HepG2 (cell line): Measurements from ENCODE around the gene C1orf21. TPM values are rescaled to one million over a fixed set of nuclear protein-coding genes. Genes with fewer than 3 reads are reported as not detected.

Experiments used
- ATAC-seq: fragments of 200-7000 bp; cut with Tn5 transposase; 3 replicates; pipeline ENCODE4 v1.9.1; 2020; ENCODE audit warnings: mild to moderate bottlenecking, moderate library complexity
- BruUV-seq: library from RNA; stranded (reverse); fragments of 400-500 nt; replicated peaks from 2 replicates; lab custom pipeline; 2021; lab: Mats Ljungman, UMichigan
- CTCF ChIA-PET: fragments of 300-600 bp; formaldehyde crosslinking; extraction: SDS; loops from one replicate; lab custom pipeline; 2021; ENCODE audit warnings: low total read pairs, inconsistent platforms, low intra/inter-chr PET ratio; lab: Yijun Ruan, JAX
- POLR2A ChIA-PET: fragments of 350-600 bp; sonication (Branson Sonifier 250); formaldehyde crosslinking; loops from one replicate; lab custom pipeline; 2020; ENCODE audit warnings: antibody characterized with exemption, inconsistent platforms; lab: Yijun Ruan, JAX
- DNase-seq: peaks from one replicate; pipeline ENCODE4 v3.0.0-alpha.2; 2015; ENCODE audit warnings: low spot score
- FAIRE-seq: peaks from 3 replicates; lab custom pipeline; 2011; peaks lifted over from hg19 to GRCh38; lab: Jason Lieb, UNC
- H2AFZ ChIP-seq: one replicate; pipeline ENCODE4 v1.6.1; 2011; ENCODE audit warnings: low read length, inconsistent platforms
- H3K27ac ChIP-seq: fragments of 300-600 bp; 3 replicates; pipeline ENCODE4 v1.8.0; 2011; ENCODE audit warnings: mixed run types, mild to moderate bottlenecking, mixed read lengths, low read length, inconsistent platforms; ENCODE audit not compliant: insufficient read depth; ENCODE audit errors: extremely low read length
- H3K27me3 ChIP-seq, 2 experiments: fragments of 200-600 bp in 1 of 2; 2 replicates in 1 of 2; 3 replicates in 1 of 2; pipeline versions ENCODE4 v1.6.0 to v1.8.0; 2011; ENCODE audit warnings: low read length in 2 of 2, mild to moderate bottlenecking in 2 of 2, moderate library complexity in 2 of 2, inconsistent platforms in 1 of 2; ENCODE audit not compliant: insufficient read depth in 2 of 2, control insufficient read depth in 1 of 2
- H3K36me3 ChIP-seq, 2 experiments: fragments of 200-600 bp in 1 of 2; replicated peaks in 1 of 2; 2 replicates in 1 of 2; 3 replicates in 1 of 2; pipeline versions ENCODE4 v1.5.1 to v1.8.0; 2011; ENCODE audit warnings: low read length in 2 of 2, inconsistent platforms in 1 of 2; ENCODE audit not compliant: insufficient read depth in 2 of 2, control insufficient read depth in 1 of 2
- H3K4me1 ChIP-seq: 2 replicates; pipeline ENCODE4 v1.5.1; 2012; ENCODE audit warnings: low read length, inconsistent platforms; ENCODE audit not compliant: insufficient read depth
- H3K4me2 ChIP-seq: 2 replicates; pipeline ENCODE4 v1.6.0; 2011; ENCODE audit warnings: low read depth, low read length, inconsistent platforms
- H3K4me3 ChIP-seq, 3 experiments: fragments of 200-600 bp in 1 of 3; sonication (generic), shearing (Covaris generic) in 1 of 3; replicated peaks in 1 of 3; 2 replicates each; pipeline ENCODE4 v1.5.1; 2011 to 2016; ENCODE audit warnings: low read length in 3 of 3, inconsistent platforms in 2 of 3, low read depth in 2 of 3, mild to moderate bottlenecking in 2 of 3, control low read depth in 1 of 3, mixed read lengths in 1 of 3; ENCODE audit not compliant: insufficient read depth in 1 of 3
- H3K79me2 ChIP-seq: one replicate; pipeline ENCODE4 v1.6.1; 2011; ENCODE audit warnings: low read length, inconsistent platforms; ENCODE audit not compliant: insufficient read depth
- H3K9ac ChIP-seq: 2 replicates; pipeline ENCODE4 v1.6.0; 2011; ENCODE audit warnings: mild to moderate bottlenecking, low read depth, low read length, inconsistent platforms; ENCODE audit not compliant: insufficient read depth
- H3K9me3 ChIP-seq: 2 replicates; pipeline ENCODE4 v1.5.1; 2012; ENCODE audit warnings: mild to moderate bottlenecking, low read length
- H4K20me1 ChIP-seq: 2 replicates; pipeline ENCODE4 v1.6.0; 2011; ENCODE audit warnings: inconsistent platforms, mild to moderate bottlenecking, low read length, moderate library complexity; ENCODE audit not compliant: insufficient read depth
- ATF3 ChIP-seq: sonication (generic); formaldehyde crosslinking; IDR thresholded peaks from 2 replicates; pipeline ENCODE4 v1.4.0; 2020; ENCODE audit warnings: missing genetic modification reagents
- MBNL3 ChIP-seq: fragments of 250-450 bp; sonication (Bioruptor Pico); conservative IDR thresholded peaks from 2 replicates; pipeline ENCODE4 v1.8.0; 2022; ENCODE audit warnings: mild to moderate bottlenecking, inconsistent platforms
- NFYB ChIP-seq: sonication (generic); formaldehyde crosslinking; IDR thresholded peaks from 2 replicates; pipeline ENCODE4 v1.4.0; 2020; ENCODE audit warnings: missing genetic modification reagents
- NPAS2 ChIP-seq: sonication (generic); formaldehyde crosslinking; IDR thresholded peaks from 2 replicates; pipeline ENCODE4 v1.8.0; 2022; ENCODE audit warnings: mild to moderate bottlenecking, missing genetic modification reagents, borderline replicate concordance
- ZBTB10 ChIP-seq: sonication (generic); formaldehyde crosslinking; IDR thresholded peaks from 2 replicates; pipeline ENCODE4 v1.4.0; 2020; ENCODE audit warnings: missing genetic modification reagents, borderline replicate concordance
- ZEB1 ChIP-seq: IDR thresholded peaks from 2 replicates; pipeline ENCODE4 v1.6.1; 2012; ENCODE audit warnings: mild to moderate bottlenecking, low read depth, inconsistent platforms; ENCODE audit not compliant: insufficient replicate concordance
- ZNF562 ChIP-seq: sonication (generic); formaldehyde crosslinking; IDR thresholded peaks from 2 replicates; pipeline ENCODE4 v1.8.0; 2022; ENCODE audit warnings: missing genetic modification reagents, borderline replicate concordance
- ZNF766 ChIP-seq: sonication (generic); formaldehyde crosslinking; IDR thresholded peaks from 2 replicates; pipeline ENCODE4 v1.5.0; 2020; ENCODE audit warnings: missing genetic modification reagents, borderline replicate concordance
- ZNF780A ChIP-seq: sonication (generic); formaldehyde crosslinking; IDR thresholded peaks from 2 replicates; pipeline ENCODE4 v1.8.0; 2022; ENCODE audit warnings: mild to moderate bottlenecking, missing genetic modification reagents, moderate library complexity
- WGBS: methylation state at CpG from one replicate; pipeline ENCODE4 v1.1.6; 2017; ENCODE audit warnings: low lambda C conversion rate; 5-methylcytosine and 5-hydroxymethylcytosine counted together
- in situ Hi-C: cut with HindIII; loops from 2 replicates; pipeline ENCODE4 v1.10.0; 2017; ENCODE audit warnings: low pct_unique_long_range_greater_than_20kb; ENCODE audit not compliant: extremely low pct_ligation_motif_present
- intact Hi-C: fragments of 100-400 bp; cut with micrococcal nuclease; formaldehyde crosslinking; loops from one replicate; pipeline ENCODE4 v1.10.0; 2022; ENCODE audit not compliant: unreplicated experiment
- polyA plus RNA-seq, 8 experiments: library from polyadenylated mRNA; depleted of rRNA in 3 of 8; stranded (reverse) in 7 of 8; unstranded in 1 of 8; fragments of >200 nt; fragmentation: Illumina TruSeq in 4 of 8; extraction: Trizol in 4 of 8; gene quantifications; 2 replicates each; pipeline versions ENCODE4 v1.2.1 to v1.2.3, GENCODE V29; 2011 to 2016; ENCODE audit warnings: low read depth in 4 of 8, missing spikeins in 1 of 8, mixed read lengths in 1 of 8; ENCODE audit not compliant: insufficient read depth in 1 of 8
- total RNA-seq, 5 experiments: library from RNA; depleted of rRNA; stranded (reverse); fragments of >200 nt; fragmentation: Illumina TruSeq; extraction: Trizol; gene quantifications; 2 replicates each; pipeline ENCODE4 v1.2.3, GENCODE V29; 2016; ENCODE audit warnings: low read depth in 1 of 5
- TF ChIP-seq, protein P1 (sequence below): sonication (generic); formaldehyde crosslinking; IDR thresholded peaks from 2 replicates; pipeline ENCODE4 v1.5.1; 2020; ENCODE audit warnings: mild to moderate bottlenecking, missing genetic modification reagents
- TF ChIP-seq, protein P2 (sequence below): sonication (generic); formaldehyde crosslinking; conservative IDR thresholded peaks from 2 replicates; pipeline ENCODE4 v1.8.0; 2022; ENCODE audit warnings: mild to moderate bottlenecking, moderate library complexity, missing genetic modification reagents
- TF ChIP-seq, protein P3 (sequence below): fragments of 450-650 bp; IDR thresholded peaks from 2 replicates; pipeline ENCODE4 v1.6.1; 2017
- TF ChIP-seq, protein P4 (sequence below): sonication (generic); formaldehyde crosslinking; IDR thresholded peaks from 2 replicates; pipeline ENCODE4 v1.4.0; 2020; ENCODE audit warnings: mild to moderate bottlenecking, missing genetic modification reagents

The C1orf21 gene
- total and polyA plus RNA-seq, 2 of the 13 experiments (the other 11 are each of a cell fraction or from before 2014, with no cell fraction given): not detected

- Histone ChIP-seq H3K27ac (no peak overlapping the region), H3K79me2 (no peaks in the 10 kb centered on the region), H2AFZ (no peak overlapping the region), H3K4me3 (no peak overlapping the region), H3K4me1 (no peaks in the 10 kb centered on the region), H3K27me3 (no peaks in the 10 kb centered on the region), H3K36me3 (no peaks in the 10 kb centered on the region), H3K9ac (no peak overlapping the region), H3K9me3 (no peaks in the 10 kb centered on the region), H4K20me1 (no peaks in the 10 kb centered on the region), H3K4me2 (no peak overlapping the region)
- ChIA-PET POLR2A (no interaction called here), CTCF (no interaction called here)
- in situ Hi-C loops: no loop called here
- TF ChIP-seq ZNF780A (CRISPR knock-in tag) (no peak), NPAS2 (CRISPR knock-in tag) (no peak), ZNF766 (no peak), ZEB1 (no peak), ZNF562 (no peak), ATF3 (no peak), NFYB (CRISPR knock-in tag) (no peak), MBNL3 (CRISPR knock-in tag) (no peak), ZBTB10 (CRISPR knock-in tag) (no peak)
- TF ChIP-seq, protein P1, sequence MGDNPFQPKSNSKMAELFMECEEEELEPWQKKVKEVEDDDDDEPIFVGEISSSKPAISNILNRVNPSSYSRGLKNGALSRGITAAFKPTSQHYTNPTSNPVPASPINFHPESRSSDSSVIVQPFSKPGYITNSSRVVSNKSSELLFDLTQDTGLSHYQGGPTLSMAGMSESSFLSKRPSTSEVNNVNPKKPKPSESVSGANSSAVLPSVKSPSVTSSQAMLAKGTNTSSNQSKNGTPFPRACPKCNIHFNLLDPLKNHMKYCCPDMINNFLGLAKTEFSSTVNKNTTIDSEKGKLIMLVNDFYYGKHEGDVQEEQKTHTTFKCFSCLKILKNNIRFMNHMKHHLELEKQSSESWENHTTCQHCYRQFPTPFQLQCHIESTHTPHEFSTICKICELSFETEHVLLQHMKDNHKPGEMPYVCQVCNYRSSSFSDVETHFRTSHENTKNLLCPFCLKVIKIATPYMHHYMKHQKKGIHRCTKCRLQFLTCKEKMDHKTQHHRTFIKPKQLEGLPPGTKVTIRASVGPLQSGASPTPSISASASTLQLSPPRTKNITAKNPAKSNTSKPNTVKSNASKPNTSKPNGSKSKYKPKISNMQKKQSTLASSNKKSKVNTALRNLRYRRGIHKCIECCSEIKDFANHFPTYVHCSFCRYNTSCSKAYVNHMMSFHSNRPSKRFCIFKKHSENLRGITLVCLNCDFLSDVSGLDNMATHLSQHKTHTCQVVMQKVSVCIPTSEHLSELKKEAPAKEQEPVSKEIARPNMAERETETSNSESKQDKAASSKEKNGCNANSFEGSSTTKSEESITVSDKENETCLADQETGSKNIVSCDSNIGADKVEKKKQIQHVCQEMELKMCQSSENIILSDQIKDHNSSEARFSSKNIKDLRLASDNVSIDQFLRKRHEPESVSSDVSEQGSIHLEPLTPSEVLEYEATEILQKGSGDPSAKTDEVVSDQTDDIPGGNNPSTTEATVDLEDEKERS (CRISPR knock-in tag): no peak
- TF ChIP-seq, protein P2, sequence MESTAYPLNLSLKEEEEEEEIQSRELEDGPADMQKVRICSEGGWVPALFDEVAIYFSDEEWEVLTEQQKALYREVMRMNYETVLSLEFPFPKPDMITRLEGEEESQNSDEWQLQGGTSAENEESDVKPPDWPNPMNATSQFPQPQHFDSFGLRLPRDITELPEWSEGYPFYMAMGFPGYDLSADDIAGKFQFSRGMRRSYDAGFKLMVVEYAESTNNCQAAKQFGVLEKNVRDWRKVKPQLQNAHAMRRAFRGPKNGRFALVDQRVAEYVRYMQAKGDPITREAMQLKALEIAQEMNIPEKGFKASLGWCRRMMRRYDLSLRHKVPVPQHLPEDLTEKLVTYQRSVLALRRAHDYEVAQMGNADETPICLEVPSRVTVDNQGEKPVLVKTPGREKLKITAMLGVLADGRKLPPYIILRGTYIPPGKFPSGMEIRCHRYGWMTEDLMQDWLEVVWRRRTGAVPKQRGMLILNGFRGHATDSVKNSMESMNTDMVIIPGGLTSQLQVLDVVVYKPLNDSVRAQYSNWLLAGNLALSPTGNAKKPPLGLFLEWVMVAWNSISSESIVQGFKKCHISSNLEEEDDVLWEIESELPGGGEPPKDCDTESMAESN: no peak
- TF ChIP-seq, protein P3, sequence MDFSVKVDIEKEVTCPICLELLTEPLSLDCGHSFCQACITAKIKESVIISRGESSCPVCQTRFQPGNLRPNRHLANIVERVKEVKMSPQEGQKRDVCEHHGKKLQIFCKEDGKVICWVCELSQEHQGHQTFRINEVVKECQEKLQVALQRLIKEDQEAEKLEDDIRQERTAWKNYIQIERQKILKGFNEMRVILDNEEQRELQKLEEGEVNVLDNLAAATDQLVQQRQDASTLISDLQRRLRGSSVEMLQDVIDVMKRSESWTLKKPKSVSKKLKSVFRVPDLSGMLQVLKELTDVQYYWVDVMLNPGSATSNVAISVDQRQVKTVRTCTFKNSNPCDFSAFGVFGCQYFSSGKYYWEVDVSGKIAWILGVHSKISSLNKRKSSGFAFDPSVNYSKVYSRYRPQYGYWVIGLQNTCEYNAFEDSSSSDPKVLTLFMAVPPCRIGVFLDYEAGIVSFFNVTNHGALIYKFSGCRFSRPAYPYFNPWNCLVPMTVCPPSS: no peak
- TF ChIP-seq, protein P4, sequence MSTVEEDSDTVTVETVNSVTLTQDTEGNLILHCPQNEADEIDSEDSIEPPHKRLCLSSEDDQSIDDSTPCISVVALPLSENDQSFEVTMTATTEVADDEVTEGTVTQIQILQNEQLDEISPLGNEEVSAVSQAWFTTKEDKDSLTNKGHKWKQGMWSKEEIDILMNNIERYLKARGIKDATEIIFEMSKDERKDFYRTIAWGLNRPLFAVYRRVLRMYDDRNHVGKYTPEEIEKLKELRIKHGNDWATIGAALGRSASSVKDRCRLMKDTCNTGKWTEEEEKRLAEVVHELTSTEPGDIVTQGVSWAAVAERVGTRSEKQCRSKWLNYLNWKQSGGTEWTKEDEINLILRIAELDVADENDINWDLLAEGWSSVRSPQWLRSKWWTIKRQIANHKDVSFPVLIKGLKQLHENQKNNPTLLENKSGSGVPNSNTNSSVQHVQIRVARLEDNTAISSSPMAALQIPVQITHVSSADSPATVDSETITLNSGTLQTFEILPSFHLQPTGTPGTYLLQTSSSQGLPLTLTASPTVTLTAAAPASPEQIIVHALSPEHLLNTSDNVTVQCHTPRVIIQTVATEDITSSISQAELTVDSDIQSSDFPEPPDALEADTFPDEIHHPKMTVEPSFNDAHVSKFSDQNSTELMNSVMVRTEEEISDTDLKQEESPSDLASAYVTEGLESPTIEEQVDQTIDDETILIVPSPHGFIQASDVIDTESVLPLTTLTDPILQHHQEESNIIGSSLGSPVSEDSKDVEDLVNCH (CRISPR knock-in tag): no peak
- intact Hi-C loops: no loop called here
- ATAC-seq (no peak), DNase-seq (no peak), FAIRE-seq (no peak)
- WGBS: 34% methylated on average over 3 of the region's 3 CpGs
- BruUV-seq: no TSS peak
Observed at GRCh38 chr1:184513421-184513820, 126.6 kb downstream of the C1orf21 start.
